DMS153 treated with DMSO at 0.1 percent for 48 hours (cell line): ENCODE data around the gene HRH2.
"Not testable (repeated sequence)": the region's sequence is repeated elsewhere in the genome, so short reads cannot be mapped to it uniquely, and the experiment has no call there.

Source experiments
- DNase-seq: peaks from one replicate; lab custom pipeline; 2025; ENCODE audit not compliant: unreplicated experiment; lab: John Stamatoyannopoulos, UW

Gene HRH2

DNA sequence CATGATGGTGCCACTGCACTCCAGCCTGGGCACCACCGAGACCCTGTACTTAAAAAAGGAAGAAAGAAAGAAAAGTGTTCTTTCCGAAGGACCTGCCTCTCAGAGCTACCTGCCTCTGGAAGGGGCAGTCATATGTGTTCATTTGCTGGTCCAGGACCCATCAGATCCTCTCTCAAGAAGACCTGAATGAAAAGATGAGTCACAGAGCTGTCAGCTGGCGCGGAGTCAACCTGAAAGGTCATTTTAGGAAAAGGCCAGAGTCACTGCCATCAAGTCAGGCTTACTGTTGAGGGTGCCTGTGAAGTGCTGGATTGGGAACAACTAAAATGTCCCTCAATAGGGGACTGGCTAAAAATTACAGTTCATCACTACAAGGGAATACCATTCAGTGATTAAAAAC lies 14.9 kb upstream of the HRH2 start:
- DNase-seq = no peak

DNA sequence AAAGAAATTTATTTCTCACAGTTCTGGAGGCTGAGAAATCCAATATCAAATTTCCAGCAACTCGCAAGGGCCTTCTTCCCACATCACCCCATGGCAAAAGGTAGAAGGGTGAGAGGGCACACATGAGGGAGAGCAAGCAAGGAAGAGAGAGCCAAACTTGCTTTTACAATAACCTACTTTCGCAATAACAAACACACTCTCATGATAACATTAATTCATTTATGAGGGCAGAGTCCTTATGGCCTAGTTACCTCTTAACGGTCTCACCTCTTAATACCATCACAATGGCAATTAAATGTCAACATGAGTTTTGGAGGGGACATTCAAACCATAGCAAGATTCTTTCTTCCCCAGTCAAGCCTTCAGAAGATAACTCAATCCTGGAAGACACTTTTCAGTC lies 11.6 kb upstream of the HRH2 start:
- no peak for DNase-seq

DNA sequence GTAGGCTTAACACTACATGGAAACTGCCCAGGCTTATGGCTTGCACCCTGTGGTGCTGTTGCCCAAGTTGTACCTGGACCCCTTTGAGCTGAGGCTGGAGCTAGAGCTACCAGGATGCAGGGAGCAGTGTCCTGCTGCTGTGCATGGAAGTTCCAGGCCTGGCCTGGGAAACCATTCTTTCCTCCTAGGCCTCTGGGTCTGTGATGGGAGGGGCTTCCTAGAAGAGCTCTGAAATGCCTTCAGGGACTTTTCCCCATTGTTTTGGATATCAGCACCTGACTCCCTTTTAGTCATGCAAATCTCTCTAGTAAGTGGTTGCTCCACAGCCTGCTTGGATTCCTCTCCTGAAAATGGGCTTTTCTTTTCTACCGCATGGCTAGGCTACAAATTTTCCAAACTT lies 7.9 kb upstream of the HRH2 start:
- DNase-seq = no peak

DNA sequence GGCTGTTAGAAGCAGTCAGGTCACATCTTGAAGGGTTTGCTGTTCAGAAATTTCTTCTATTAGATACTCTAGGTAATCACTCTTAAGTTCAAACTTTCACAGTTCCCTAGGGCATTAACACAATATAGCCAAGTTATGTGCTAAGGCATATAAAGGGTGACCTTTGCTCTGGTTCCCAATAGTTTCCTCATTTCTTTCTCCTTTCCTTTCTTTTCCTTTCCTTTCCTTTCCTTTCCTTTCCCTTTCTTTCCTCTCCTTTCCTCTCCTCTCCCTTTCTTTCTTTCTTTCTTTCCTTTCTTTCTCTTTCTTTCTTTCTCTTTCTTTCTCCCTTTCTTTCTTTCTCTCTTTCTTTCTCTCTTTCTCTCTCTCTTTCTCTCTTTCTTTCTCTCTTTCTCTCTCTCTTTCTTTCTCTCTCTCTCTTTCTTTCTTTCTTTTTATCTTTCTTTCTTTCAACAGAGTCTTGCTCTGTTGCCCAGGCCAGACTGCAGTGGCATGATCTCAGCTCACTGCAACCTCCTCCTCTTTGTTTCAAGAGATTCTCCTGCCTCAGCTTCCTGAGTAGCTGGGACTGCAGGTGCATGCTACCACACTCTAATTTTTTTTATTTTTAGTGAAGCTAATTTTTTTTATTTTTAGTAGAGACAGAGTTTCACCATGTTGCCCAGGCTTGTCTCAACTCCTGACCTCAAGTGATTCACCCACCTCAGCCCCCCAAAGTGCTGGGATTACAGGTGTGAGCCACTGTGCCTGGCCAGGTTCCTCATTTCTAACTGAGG lies 7.3 kb upstream of the HRH2 start:
- DNase-seq = not testable (repeated sequence)

DNA sequence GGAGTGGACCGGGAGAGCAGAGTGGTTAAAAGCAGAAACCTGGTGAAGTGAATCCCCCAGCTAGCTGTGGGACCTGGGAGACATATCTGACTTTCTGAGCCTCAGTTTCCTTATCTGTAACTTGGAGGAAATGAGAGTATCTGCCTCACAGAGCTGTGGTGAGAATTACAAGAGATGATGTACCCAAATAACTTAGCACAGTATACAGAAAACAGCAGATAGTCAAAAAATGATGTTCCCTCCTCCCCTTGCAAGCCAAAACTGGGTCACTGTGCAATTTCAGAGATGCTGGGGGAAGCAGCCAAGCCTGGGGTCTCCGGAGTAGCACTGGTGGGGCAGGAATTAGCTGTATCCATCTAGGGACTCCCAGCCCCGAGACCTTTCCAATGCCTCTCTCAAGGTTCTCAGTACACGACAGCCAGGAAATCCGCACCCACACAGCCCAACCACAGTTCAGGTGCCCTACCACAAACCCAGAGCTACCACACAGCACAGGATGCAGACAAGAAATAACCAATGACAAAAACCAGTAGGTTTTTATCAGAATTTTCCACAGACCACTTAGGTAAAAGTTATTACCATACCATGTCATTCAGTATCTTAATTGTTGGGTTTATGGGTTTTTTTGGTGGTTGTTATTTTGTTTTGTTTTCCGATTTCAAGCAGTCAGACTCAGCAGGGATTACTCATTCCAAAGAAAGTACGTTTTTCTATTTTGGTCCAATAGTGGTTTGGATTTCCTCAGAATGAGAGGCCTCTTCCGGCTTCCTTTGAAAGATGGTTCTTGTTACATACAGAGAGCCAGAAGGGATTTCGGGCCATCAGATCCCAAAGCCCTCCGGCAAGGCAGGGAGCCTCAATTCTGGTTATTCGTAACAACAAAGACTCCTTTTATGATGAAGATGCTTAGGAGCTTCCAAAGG lies 4.9 kb upstream of the HRH2 start:
- DNase-seq = no peak

DNA sequence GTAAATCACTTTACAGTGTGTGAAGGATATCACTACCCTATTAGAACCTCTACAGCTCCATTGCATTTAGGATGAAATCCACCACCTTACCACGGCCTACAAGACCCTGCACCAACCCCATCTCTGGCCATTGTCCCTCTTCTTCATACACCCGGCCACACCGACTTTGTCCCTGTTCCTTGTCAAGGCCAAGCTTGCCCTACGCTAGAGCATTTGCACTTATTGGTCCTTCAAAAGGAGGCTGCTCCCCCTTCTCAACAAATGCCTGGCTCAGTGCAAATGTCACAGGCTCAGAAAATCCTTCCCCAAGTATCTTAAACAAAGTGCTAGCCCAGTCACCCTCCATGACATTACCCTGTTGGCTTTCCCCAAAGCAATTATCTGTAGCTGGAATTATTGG lies 4.1 kb upstream of the HRH2 start:
- DNase-seq = no peak

DNA sequence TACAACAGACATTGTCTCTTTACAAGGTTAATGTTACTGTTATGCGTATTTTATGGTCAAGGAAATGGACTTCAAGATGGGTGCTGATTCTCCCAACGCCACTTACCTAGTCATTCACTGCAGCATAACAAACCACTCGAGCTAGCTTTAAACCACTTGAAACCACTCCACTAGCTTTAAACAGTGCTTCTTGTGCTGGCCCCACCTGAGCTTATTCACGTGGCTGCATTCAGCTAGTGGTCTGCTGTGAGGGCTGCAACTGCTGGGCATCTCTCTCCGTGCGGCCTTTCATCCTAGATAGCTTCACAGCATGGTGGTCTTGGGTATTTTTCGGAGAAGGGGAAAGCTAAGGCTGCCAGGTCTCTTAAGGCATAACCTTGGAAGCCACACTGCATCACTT lies 3.5 kb upstream of the HRH2 start:
- peak; percentile 11 for DNase-seq

DNA sequence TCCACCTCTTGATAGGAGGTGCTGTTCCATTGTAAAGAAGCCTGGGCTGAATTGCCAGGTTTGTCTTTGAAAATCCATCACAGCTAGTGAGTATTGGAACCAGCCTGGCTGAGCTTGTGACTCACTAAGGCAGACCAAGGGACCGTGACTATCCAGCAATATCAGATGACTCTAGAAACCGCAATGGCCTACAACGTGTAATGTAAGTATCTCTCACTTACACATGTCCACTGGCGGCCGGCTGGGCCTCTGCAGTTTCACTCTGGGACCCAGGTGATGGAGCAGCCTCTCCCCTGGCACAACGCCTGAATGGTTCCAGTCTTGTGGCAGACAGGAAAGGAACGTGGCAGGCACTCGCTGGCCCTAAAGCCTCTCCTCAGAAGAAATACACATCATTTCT lies 3.1 kb upstream of the HRH2 start:
- DNase-seq = no peak

DNA sequence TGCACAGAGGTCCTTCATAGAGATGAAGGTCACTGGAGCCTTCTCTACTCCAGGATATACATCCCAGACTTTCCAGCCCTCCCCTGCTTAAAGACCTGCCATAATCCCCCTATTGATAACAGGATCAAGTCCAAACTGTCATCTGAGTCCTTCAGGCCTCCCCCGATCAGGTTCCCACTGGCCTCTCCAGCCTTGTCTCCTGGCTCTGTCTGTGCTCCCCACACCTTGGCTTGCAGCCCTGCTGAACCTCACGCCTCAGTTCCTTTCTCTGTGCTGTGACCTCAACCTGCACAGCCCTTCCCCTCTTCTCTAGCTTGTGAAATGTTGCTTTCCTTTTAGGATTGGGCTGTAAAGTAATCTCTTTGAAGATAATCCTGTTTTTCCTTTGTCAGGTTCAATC lies 2.5 kb upstream of the HRH2 start:
- no peak for DNase-seq

DNA sequence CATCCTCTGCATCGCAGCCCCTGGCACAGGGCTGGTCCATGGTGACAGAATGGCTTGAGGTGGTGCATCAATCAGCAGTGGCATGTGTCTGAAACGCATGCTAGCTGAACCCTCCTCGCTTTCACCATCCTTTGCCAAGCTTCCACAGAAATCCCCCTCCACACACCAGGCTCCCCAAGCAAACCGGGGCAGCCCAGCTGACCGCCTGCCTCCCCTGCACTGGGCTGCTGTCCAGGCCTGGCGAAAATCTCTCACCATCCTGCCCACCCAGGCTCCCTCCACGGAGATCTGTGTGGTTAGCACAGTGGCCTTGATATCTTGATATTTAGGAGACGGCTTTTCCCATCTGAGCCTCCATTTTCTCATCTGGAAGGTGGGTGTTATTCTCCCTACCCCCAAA lies 905 bp upstream of the HRH2 start:
- DNase-seq = no peak

DNA sequence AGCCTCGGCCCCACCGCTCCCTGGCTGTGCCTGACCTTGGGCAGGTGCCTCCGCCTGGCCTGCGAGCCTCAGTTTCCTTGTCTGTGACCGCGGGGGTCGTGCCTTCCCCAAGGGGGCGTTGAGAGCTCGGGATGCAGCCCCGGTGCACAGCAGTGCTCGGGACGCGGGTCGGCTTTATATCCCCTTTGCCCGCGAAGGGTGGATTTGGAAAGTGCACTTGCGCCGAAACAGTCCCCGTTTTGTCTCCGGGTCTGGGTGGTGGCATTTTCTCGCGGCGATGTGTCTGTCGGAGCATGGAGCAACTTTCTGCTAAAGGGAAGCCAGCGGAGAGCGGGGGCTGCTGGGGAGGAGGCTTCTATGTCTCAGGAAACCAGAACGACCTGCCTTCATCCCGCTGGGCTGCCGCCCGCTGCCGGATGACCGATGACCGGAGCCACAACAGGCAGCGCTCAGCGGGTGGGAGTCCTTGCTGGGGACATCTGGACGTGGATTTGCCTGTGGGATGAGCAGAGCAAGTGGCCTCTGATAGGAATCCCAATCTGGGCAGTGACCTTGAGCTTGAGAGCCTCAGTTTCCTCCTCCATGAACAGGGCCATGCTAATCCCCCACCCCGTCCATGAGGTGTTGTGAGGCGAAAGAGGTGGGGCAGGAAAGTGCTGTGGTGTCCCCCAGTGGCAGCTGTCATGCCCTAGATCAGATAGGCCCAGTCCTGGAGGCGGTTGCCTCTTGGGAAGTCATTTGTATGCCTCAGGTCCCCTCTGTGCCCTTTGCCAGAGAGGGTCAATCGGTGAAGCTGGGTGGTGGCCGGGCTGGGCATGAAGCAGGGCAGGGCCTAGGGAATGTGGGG lies 651 bp downstream of the HRH2 start:
- DNase-seq = no peak

DNA sequence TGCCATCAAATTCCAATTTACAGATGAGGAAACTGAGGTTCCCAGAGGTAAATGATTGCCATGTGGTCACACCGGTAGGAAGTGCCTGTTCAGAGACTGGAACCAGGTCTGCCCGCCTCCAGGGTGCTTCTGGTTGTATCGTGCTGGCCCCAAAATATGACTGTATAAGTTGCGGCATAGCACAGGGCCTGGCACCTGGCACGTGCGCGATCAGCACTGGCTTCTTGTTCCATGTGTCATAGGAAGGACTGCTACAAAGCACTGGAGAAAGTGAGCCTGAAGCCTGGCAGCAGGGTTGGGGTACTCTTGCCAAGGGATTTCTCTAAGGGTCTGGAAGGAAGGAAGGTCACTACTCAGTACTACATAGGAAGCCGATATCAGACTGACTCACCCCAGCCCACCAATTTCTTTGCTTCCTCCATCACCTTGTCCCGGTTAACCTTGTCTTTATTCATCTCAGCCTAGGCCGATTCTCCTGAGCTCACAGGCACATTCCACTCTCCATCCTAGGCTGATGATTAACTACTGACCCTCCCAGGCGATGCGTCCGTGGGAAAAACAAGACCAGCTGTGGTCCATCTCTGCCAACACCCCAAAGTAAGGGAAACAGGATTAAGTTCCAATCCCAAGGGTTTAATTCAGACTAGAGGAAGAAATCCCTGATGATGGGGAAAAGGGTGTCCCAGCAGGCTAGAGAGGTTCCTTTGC lies 1.8 kb downstream of the HRH2 start:
- DNase-seq = no peak

DNA sequence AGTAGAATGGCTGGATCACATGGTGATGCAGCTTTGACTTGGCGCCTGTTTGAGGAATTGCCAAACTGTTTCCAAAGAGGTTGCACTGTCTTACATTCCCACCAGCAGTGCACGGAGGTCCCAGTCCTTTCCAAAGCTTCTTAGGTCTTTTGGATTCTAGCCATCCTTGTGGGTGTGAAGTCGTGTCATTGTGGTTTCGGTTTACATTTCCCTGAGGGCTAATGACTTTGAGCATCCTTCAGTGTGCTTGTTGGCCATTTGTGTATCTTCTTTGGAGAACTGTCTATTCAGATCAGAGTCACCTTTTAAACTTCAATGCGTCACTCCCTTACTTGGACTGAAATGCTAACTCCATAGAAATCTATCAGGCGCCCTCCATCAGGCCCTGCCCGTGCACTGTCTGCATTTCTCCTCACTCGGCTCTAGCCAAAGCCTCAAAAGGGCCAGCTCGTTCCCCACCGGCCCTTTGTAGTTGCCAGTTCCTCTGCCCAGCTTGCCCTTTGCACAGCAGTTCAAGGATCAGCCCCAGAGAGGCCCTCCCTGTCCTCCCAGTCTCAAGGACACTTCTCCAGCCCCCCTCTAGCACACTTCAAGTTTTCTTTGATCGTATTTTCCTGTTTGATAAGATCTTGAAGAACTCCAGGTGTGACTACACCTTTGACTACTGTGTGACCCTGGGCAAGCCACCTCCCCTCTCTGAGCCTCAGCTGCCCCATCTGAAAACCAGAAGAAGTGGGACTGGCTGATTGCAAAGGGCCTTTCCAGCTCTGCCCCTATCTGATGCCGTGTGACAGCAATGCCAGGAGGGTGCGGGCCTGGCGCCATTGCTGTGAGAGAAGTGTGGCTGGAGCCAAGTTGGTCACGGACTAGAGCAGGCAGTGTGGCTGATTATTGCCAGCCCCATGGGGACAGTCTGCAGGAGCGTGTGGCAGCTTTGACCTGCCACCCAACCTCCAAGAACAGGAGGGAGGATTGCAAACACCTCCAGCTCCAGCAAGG lies 5.6 kb downstream of the HRH2 start:
- no peak for DNase-seq

DNA sequence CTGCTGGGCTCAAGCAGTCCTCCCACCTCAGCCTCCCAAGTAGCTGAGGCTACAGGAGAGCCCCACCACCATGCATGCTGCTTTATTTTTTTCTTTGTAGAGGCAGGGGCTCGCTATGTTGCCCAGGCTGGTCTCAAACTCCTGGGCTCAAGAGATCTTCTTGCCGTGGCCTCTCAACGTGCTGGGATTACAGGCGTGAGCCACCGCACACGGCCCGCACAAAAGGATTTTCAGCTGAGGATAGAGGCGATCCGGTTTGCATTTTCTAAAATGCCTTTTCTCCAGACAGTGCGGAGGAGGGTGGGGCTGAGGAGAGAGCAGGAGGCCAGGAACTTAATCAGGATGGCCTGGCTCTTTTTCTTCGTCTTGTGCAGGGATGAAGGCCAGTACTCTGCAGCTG lies 6.9 kb downstream of the HRH2 start:
- no peak for DNase-seq

DNA sequence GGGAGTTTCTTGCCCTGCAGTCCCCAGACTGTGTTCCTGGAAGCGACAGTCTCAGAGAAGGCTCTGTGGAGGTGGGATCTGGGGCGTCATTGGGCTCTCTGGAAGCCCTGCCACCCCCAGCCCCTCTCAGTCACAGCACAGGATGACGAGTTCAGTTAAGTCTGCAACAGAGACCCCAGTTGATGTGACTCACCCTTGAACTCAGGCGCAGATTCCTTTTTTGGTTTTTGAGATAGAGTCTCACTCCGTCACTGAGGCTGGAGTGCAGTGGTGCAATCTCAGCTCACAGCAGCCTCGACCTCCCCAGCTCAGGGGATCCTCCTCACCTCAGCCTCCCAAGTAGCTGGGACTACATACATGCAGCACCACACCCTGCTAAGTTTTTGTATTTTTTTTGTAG lies 8.3 kb downstream of the HRH2 start:
- DNase-seq = no peak

DNA sequence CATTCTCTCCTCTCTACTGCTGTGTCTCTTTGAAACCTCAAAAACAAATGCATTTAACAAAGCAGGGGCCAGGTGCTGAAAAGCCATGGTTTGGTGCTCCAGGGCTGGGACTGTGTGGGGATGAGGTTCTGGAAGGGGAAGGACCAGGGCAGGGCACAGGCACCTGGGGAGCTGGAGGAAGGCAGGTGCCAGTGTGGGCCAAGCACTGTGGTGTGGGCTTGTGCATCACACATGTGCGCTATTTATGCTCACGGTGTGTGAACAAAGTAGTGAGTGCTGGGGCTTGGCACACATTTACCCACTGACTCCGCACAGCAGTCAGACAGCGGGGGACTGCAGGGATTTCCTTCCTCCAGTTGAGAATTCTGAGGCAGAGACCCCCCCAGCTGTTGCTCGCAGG lies 10.1 kb downstream of the HRH2 start:
- no peak for DNase-seq

DNA sequence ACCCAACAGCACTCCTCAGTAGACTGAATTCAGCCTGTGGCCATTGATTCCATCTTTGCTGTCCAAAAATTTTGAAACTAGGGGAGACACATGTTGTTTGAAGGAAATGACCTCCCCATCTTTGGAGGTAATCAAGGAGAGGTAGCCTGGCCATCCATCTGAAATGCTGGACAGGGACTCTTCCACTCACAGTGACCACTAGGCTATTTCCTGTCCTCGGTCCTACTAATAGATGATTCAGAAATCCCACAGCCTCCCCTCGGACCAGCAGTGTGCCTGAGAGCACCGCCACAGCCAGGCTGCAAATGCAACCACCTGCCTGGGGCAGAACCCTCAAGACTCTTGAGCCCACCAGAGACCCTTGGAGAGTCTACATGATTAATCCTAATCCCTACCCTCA lies 12.5 kb downstream of the HRH2 start:
- no peak for DNase-seq

DNA sequence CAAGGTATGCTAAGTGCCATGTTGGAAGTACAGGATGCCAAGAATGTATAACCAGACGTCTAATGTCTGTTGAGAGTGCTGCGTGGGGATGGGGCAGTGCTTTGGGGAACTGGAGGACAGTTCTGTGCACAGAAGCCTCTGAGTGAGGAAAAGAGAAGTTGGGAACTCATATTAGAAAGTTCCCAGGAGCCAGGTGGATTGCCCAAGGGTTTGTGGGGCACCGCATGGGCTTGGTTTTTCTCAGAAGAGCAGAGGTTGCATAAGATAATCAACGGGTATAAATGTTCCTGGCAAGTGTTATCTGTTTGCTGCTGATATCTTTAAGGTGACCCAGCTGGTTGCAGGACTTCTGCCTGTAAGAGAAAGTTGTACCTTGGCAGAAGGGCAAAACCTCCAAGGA lies 13.1 kb downstream of the HRH2 start:
- no peak for DNase-seq

DNA sequence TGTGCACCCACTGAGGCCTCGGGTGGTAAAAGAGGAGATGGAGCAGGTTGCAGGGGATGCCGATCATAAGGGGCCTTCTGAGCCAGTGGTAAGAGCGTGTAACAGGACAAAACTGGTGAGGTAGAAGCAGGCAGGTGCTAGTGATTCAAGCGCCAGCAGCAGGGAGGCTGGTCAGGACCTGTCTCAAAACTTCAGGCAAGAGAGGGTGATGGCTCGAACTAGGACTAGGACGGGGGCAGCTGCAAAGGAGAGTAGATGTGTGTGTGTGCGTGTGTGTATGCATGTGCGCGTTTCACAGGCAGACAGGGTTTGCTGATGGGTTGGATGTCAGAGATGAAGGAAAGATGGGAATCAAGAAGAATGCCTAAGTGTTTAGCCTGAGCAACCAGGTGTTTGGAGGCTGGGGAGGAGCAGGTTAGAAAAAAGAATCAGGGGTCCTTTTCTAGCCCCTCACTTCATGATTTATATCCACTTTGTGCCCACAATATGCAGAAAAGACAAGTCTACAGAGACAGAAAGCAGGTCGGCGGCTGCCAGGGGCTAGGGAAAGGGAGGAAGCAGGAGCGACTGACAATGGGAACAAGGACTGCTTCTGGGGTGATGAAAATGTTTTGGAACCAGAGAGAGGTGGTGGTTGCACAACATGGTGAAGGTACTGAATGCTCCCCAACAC lies 15.2 kb downstream of the HRH2 start:
- no peak for DNase-seq
